HG03354 (cell line): ENCODE measurements around the gene MAB21L4.

Source experiments
- ATAC-seq: cut with Tn5 transposase; IDR thresholded peaks from one replicate; pipeline ENCODE4 v1.9.1; 2021; ENCODE audit warnings: mild to moderate bottlenecking; ENCODE audit not compliant: unreplicated experiment, poor library complexity, severe bottlenecking

The MAB21L4 gene

DNA sequence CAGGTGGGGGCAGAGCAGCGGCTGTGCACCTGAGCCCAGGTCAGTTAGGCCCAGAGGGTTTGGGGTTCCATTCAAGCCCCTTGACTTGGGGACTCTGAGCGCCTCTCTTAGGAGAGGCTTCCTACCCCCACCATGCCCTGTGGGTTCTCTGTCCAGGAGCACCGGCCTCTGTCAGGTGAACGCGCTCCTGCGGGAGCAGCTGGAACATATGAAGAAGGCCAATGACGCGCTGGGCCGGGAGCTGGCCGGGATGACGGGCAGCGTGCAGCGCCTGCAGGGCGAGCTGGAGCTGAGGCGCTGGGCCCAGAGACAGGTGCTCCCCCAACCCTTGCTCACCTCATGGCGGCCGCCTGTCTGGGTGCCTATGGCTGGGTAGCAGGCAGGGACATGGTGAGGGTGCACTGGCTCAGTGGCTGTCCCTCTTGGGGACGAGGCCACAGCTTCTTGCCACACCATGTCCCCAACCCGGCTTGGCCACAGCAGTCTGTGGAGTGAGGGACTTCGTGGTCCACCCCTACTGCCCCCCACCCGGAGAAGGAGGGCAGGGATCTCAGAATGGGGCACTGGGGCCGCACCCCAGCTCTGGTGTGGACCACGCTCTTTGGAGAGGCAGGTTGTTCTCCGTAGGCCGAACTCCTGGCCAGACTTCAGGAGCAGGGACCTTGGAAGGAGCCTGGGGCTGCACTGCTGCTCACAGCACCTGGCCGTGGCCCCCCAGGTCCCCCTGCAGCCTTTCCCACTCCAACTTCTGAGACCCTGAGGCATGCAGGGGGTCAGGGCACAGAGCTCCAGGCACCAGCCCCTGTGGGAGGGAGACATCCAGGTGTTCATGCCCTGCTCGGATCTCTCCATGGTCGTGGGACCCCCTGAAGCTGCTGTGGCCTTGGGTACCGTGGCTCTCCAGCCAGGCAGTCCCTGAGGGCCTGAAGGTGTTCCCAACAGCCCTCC, 29.9 kb upstream of the MAB21L4 start:
- ATAC-seq = no peak

- no peak for ATAC-seq
Observed at GRCh38 chr2:240925191-240925567, 29.2 kb upstream of the MAB21L4 start.

- no peak for ATAC-seq
Observed at GRCh38 chr2:240922982-240923537, 27.1 kb upstream of the MAB21L4 start.

DNA sequence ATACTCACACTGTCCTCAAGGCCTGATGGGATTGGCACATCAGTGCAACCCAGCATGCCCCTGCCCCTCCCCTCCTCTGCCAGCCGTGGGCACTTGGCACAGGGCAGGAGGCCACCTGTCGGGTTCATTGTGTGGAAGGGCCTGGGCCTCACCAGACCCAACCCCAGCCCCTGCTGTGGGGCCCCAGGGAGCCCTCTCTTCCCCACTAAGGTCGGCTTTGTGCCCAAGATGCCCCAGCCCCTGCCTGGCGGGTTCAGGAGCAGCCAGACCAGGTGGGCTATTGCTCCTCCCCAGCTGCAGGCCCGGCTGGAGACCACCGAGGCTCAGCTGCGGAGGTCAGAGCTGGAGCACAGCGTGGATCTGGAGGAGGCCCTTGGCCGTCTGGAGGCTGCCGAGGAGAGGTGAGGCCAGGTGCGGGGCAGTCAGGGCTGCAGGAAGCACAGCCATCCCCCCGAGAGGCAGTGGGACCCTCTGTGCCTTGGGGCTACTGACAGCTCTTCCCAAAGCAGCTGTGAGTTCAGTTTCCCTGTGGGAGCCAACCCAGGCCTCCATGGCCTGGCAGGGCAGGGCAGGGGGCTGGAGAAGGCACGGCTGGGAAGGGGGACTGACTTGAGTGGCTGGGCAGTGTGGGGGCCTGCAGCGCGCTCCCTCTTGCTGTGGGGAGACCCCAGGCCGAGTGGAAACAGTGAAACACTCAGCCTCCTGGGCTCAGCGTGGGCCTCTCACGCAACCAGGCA, 26.5 kb upstream of the MAB21L4 start:
- no peak for ATAC-seq

- no peak for ATAC-seq
Observed at GRCh38 chr2:240921995-240922244, 26.0 kb upstream of the MAB21L4 start.

GRCh38 chr2:240921311-240921994, 25.5 kb upstream of the MAB21L4 start:
- ATAC-seq = no peak

DNA sequence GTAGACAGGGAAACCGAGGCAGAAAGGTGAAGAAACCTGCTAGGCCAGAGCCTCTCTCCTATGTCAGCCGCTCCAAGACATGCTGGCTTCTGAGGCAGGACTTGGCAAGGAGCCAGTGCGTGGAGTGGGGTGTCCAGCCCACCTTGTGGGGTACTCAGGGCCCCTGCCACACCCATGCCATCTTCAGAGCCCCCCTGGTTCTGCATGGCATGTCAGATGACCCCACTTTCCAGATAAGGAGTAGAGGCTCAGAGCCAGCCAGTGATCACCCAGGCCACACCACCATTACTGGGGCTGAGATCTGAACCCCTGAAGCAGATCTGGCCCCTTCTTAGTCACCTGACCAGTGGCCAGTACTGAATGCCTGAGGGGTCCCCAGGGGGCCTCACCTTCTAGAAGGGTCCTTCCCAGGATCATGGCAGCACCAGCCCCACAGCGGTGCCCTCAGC, 24.9 kb upstream of the MAB21L4 start:
- ATAC-seq = no peak

DNA sequence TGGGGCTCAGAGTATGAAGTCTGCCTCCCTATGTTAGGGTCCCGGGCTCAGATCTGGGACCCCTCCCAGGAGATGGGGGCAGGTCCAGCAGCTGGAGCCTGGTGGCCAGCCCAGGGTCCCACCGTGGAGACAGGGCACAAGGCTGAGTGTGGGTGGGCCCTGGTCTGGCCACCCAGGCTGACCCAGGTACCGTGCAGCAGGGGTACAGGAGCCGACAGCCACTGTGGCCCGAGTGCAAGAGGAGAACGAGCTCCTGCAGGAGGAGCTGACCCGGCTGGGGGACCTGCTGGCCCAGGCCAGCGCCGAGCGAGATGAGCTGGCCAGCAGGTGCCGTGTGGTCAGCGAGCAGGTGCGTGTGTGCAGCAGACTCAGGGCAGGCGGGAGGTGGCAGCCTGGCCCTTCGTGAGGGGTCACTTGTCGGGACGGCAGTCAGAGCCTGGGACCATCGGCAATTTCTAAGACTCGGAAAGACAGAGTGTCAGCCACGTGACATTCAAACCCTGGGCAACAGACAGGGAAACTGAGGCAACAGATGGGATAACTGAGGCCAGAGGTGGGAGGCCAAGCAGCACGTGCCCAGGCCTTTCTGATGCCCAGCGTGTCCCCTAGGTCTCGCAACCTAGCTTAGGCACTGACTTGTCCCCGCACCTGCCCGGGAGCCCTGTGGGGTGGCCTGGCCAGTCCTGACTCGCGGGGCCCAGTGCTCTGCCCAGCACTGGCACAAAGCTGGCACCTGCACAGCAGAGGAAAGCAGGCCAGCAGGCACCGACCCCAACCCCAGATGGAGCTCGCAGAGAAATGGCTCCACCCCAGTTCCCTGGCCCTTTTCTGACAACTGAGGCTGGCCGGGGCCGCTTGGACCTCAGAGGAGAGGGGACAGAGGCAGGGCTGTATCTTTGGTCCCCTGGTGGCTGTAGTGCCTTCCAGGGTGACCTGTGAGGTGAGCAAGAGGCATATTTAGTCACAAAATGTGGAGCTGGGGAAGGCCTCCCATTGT, 24.1 kb upstream of the MAB21L4 start:
- ATAC-seq = no peak

DNA sequence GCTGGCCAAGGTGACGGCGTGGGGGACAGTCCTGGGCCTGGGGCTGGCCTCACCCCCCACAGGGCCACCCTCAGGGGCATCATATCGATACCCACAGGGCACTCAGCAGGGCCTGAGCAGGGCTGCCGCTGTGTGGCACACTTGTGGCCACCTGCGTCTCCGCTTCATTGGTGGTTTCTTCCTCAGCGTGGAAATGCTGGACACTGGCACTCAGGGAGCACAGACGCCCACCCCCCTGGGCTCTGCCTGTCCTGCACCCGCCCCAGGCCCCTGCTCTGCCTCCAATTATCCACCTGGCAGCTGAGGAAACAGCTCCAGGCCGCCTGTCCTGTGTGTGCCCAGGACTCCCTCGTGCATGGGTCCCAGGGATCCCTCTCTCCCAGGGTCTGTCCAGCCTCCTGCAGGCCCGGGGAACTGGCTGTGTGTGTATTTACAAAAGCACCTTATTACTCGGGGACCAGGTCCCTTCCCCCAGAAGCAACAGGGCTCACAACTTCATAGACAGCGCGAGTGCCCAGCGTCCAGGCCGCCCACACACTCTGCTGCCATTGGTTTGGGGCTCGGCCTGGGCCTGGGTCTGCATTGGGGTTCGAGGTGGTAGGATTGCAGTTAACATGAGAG, 23.3 kb upstream of the MAB21L4 start:
- ATAC-seq = no peak

DNA sequence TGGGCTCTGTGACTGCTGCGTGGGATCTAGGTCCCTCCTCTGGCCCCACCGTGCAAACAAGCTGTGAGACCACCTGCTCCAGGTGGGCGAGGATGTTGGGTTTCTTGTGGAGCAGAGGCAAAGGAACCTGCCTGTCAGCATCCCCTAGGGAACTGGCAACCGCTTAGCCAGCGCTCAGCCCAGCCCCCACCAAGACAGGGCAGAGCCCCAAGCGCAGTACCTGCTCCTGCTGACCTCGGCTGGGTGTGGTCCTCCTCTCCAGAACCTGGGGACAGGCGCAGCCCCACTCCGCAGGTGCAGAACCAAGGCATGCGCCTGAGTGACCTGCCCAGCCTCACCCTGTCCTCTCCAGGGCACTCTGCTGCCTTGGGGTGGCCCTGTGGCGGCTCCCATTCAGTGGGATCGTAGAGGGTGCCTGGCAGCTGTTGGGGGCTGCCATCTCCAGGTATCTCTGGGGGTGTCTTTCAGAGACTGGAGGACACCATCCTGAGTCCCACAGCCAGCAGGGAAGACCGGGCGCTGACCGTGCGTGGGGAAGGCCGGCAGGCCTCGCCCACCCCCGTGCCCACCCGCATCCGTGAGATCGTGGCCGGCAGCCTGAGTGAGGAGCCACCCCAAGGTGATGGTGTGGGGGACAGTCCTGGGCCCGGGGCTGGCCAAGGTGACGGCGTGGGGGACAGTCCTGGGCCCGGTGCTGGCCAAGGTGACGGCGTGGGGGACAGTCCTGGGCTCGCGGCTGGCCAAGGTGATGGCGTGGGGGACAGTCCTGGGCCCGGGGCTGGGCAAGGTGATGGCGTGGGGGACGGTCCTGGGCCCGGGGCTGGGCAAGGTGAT, 22.5 kb upstream of the MAB21L4 start:
- ATAC-seq = no peak

DNA sequence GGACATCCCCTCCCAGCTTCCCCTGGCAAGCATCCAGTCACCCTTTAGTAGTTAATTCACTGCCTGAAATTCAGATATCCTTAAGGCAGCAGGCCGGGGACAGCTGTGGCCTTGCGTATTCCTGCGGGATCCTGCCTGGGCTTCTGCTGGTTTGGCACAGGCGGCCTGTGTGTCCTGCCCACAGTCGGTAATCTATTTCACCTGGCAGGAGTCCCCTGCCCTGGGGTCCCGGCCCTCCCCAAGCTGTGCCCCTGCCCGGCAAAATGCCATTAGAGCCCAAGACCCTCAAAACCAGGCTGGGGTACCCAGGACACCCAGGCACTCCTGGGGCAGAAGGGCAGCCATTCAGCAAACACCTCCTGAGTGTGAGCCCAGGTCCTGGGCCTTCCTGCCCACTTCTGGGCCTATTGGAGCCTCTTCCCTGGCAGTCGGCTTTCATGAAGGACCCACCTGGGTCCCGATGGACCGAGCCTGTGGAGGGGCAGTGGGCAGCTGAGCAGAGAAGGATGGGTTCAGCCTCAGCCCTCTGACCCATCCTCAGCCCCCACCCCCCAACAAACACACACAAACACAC, 21.8 kb upstream of the MAB21L4 start:
- no peak for ATAC-seq

- ATAC-seq = no peak
Observed at GRCh38 chr2:240917009-240917683, 21.2 kb upstream of the MAB21L4 start.

DNA sequence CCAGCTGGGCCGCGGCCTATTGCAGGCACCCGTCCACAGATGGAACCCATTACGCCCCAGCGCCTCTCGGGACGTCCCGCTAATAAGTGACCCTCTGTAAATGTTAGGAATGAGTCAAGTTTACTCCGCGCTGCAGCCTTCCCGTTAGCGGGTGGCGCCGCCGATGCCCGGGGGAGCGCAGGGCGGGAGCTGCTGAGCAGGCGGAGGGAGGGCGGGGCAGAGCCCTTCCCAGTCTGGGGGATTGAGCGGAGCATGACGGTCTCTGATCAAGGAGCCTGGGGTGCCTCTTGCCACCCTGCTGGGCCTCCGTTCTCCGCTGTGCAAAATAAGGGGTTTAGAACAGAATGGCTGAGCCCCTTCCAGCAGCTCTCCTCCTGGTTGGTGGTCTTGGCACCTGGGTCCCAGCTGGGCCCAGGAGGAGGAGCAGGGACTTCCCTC, 20.6 kb upstream of the MAB21L4 start:
- no peak for ATAC-seq

- ATAC-seq = no peak
Observed at GRCh38 chr2:240915526-240916341, 19.8 kb upstream of the MAB21L4 start.

- ATAC-seq = no peak
Observed at GRCh38 chr2:240914645-240915525, 18.9 kb upstream of the MAB21L4 start.
